ENCODE measurements around the gene WNT3A. TPM values are rescaled to one million over a fixed set of nuclear protein-coding genes. Genes with fewer than 3 reads are reported as not detected.

WNT3A gene
- total RNA-seq, 1 experiment from 2014 or later = not detected

DNA sequence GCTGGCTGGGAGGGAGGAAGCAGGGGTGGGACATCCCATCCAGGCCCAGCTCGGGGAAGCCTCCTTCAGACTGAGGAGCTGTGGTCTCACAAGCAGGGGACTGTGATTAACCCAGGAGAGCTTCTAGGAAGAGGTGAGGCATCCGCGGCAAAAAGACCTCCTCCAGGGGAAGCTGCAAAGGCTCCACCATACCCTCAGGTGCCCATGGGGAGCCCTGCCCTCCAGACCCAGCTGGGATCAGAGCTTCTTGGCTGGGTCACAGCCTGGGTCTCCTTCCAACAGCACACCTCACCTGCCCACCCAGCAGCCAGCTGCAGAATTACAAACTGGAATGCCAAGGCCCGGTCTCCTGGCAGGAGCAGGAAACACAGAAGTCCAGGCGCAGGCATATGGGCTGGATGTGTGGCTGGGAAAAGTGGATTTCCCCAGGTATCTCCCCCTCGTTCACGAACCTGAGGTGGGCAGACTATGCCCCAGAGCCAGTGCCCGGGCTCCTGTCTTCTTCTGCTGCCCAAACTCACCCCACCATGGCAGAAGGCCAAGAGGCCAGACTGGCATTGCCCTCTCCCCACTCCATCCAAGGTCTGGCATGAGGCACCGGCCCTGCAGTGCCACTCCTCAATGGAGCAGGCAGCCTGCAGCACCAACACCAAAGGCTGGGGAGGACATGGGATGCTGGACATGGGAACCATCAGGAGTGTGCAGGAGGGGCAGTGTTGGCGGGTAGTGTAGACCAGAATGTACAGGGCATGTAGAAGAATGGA lies 60.3 kb downstream of the WNT3A start:
- Histone ChIP-seq H3K27me3 (replicated peaks; ENCODE audit: insufficient read depth, low read depth, low read length, poor library complexity) (peaks cover 44% of the 10 kb centered on the region), H3K36me3 (ENCODE audit: insufficient read depth, low read length, poor library complexity, severe bottlenecking) (no peaks in the 10 kb centered on the region), H3K27ac (ENCODE audit: low read depth, low read length, poor library complexity, severe bottlenecking) (no peak overlapping the region), H3K9me3 (ENCODE audit: low read depth, low read length, poor library complexity, severe bottlenecking) (no peaks in the 10 kb centered on the region), H3K4me3 (ENCODE audit: low read depth, low read length, poor library complexity, severe bottlenecking) (no peak overlapping the region), H3K4me1 (ENCODE audit: insufficient read depth, low read length, poor library complexity, severe bottlenecking) (no peaks in the 10 kb centered on the region)
- no TSS peak for BruUV-seq (replicated peaks)
- DNase-seq (ENCODE audit: low spot score) = no peak
- POLR2A ChIA-PET (ENCODE audit: low non-redundant PET) = no interaction called here
- TF ChIP-seq EZH2 (IDR thresholded peaks at IDR 0.05; ENCODE audit: borderline replicate concordance, low read depth, low read length, poor library complexity, severe bottlenecking) = no peak
- TF ChIP-seq, protein P1, sequence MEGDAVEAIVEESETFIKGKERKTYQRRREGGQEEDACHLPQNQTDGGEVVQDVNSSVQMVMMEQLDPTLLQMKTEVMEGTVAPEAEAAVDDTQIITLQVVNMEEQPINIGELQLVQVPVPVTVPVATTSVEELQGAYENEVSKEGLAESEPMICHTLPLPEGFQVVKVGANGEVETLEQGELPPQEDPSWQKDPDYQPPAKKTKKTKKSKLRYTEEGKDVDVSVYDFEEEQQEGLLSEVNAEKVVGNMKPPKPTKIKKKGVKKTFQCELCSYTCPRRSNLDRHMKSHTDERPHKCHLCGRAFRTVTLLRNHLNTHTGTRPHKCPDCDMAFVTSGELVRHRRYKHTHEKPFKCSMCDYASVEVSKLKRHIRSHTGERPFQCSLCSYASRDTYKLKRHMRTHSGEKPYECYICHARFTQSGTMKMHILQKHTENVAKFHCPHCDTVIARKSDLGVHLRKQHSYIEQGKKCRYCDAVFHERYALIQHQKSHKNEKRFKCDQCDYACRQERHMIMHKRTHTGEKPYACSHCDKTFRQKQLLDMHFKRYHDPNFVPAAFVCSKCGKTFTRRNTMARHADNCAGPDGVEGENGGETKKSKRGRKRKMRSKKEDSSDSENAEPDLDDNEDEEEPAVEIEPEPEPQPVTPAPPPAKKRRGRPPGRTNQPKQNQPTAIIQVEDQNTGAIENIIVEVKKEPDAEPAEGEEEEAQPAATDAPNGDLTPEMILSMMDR (conservative IDR thresholded peaks at IDR 0.05; ENCODE audit: low read depth, low read length) = no peak
- intact Hi-C loops (cut with micrococcal nuclease; ENCODE audit: unreplicated experiment) = no loop called here
- CTCF ChIA-PET = no interaction called here

DNA sequence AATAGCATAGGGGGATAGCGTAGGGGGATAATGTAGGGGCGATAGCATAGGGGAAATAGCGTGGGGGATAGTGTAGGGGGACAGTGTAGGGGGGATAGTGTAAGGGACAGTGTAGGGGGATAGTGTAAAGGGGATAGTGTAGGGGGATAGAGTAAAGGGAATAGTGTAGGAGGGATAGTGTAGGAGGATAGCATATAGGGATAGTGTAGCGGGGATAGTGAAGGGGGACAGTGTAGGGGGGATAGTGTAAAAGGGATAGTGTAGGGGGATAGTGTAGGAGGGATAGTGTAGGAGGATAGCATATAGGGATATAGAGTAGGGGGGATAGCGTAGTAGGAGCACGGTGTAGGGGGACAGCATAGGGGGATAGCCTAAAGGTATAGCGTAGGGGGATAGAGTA lies 61.6 kb downstream of the WNT3A start:
- H3K36me3 ChIP-seq (ENCODE audit: insufficient read depth, low read length, poor library complexity, severe bottlenecking) = no peaks in the 10 kb centered on the region
- intact Hi-C loops (cut with micrococcal nuclease; ENCODE audit: unreplicated experiment) = no loop called here
- no peaks in the 10 kb centered on the region for H3K9me3 ChIP-seq (ENCODE audit: low read depth, low read length, poor library complexity, severe bottlenecking)
- DNase-seq (ENCODE audit: low spot score) = no peak
- ChIA-PET POLR2A (ENCODE audit: low non-redundant PET) (no interaction called here), CTCF (no interaction called here)
- no peak for TF ChIP-seq EZH2 (IDR thresholded peaks at IDR 0.05; ENCODE audit: borderline replicate concordance, low read depth, low read length, poor library complexity, severe bottlenecking)
- H3K27ac ChIP-seq (ENCODE audit: low read depth, low read length, poor library complexity, severe bottlenecking) = no peak overlapping the region
- no peak overlapping the region for H3K4me3 ChIP-seq (ENCODE audit: low read depth, low read length, poor library complexity, severe bottlenecking)
- H3K4me1 ChIP-seq (ENCODE audit: insufficient read depth, low read length, poor library complexity, severe bottlenecking) = no peaks in the 10 kb centered on the region
- no TSS peak for BruUV-seq (replicated peaks)
- H3K27me3 ChIP-seq (replicated peaks; ENCODE audit: insufficient read depth, low read depth, low read length, poor library complexity) = peaks cover 44% of the 10 kb centered on the region

DNA sequence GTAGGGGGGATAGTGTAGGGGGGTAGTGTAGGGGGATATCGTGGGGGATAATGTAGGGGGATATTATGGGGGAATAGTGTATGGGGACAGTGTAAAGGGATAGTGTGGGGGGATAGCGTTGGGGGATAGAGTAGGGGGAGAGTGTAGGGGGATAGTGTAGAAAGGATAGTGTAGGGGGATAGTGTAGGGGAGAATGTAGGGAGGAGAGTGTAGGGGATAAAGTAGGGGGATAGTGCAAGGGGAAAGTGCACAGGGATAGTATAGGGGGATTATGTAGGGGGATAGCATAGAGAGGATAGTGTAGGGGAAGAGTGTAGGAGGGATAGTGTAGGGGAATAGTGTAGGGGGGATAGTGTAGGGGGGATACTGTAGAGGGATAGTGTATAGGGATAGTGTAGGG lies 63.4 kb downstream of the WNT3A start:
- peaks cover 44% of the 10 kb centered on the region for H3K27me3 ChIP-seq (replicated peaks; ENCODE audit: insufficient read depth, low read depth, low read length, poor library complexity)
- no peak overlapping the region for H3K27ac ChIP-seq (ENCODE audit: low read depth, low read length, poor library complexity, severe bottlenecking)
- no peaks in the 10 kb centered on the region for H3K9me3 ChIP-seq (ENCODE audit: low read depth, low read length, poor library complexity, severe bottlenecking)
- H3K4me1 ChIP-seq (ENCODE audit: insufficient read depth, low read length, poor library complexity, severe bottlenecking) = no peaks in the 10 kb centered on the region
- no peaks in the 10 kb centered on the region for H3K36me3 ChIP-seq (ENCODE audit: insufficient read depth, low read length, poor library complexity, severe bottlenecking)
- intact Hi-C loops (cut with micrococcal nuclease; ENCODE audit: unreplicated experiment) = loop anchor here (10.0 kb wide), 1 partner anchor 305 kb away; no protein-coding TSS in a partner anchor
- no peak for DNase-seq (ENCODE audit: low spot score)
- POLR2A ChIA-PET (ENCODE audit: low non-redundant PET) = no interaction called here
- CTCF ChIA-PET = no interaction called here
- no peak for TF ChIP-seq EZH2 (IDR thresholded peaks at IDR 0.05; ENCODE audit: borderline replicate concordance, low read depth, low read length, poor library complexity, severe bottlenecking)
- TF ChIP-seq, protein P1 (conservative IDR thresholded peaks at IDR 0.05; ENCODE audit: low read depth, low read length) = no peak
- no peak overlapping the region for H3K4me3 ChIP-seq (ENCODE audit: low read depth, low read length, poor library complexity, severe bottlenecking)
- no TSS peak for BruUV-seq (replicated peaks)

DNA sequence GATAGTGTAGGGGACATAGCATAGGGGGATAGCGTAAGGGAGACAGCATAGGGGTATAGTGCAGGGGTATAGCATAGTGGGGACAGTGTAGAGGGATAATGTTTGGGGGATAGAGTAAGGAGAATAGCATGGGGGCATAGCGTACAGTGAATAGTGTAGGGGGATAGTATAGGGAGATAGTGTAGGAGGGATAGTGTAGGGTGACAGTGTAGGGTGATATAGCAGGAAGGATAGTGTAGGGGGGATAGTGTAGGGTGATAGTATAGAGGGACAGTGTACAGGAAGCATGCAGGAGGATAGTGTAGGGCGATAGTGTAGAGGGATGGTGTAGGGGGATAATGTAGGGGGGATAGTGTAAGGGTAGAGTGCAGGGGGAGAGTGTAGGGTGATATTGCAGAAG lies 64.1 kb downstream of the WNT3A start:
- Histone ChIP-seq H3K27me3 (replicated peaks; ENCODE audit: insufficient read depth, low read depth, low read length, poor library complexity) (peaks cover 44% of the 10 kb centered on the region), H3K36me3 (ENCODE audit: insufficient read depth, low read length, poor library complexity, severe bottlenecking) (no peaks in the 10 kb centered on the region), H3K4me3 (ENCODE audit: low read depth, low read length, poor library complexity, severe bottlenecking) (no peak overlapping the region), H3K27ac (ENCODE audit: low read depth, low read length, poor library complexity, severe bottlenecking) (no peak overlapping the region), H3K4me1 (ENCODE audit: insufficient read depth, low read length, poor library complexity, severe bottlenecking) (no peaks in the 10 kb centered on the region), H3K9me3 (ENCODE audit: low read depth, low read length, poor library complexity, severe bottlenecking) (no peaks in the 10 kb centered on the region)
- no TSS peak for BruUV-seq (replicated peaks)
- no peak for DNase-seq (ENCODE audit: low spot score)
- ChIA-PET POLR2A (ENCODE audit: low non-redundant PET) (no interaction called here), CTCF (no interaction called here)
- no peak for TF ChIP-seq EZH2 (IDR thresholded peaks at IDR 0.05; ENCODE audit: borderline replicate concordance, low read depth, low read length, poor library complexity, severe bottlenecking)
- TF ChIP-seq, protein P1 (conservative IDR thresholded peaks at IDR 0.05; ENCODE audit: low read depth, low read length) = no peak
- intact Hi-C loops (cut with micrococcal nuclease; ENCODE audit: unreplicated experiment) = loop anchor here (10.0 kb wide), 1 partner anchor 306 kb away; no protein-coding TSS in a partner anchor
